Mesenchymal stem cell (in vitro differentiated cells and primary cell): Measurements from ENCODE around the gene COL1A1.

ENCODE experiments used
- DNase-seq: peaks from one replicate; pipeline ENCODE4 v3.0.0-alpha.2; 2013
- H2AFZ ChIP-seq: one replicate; pipeline ENCODE4 v1.6.1; 2013; ENCODE audit warnings: low read depth, mild to moderate bottlenecking, control low read depth, inconsistent platforms, low read length, moderate library complexity
- H2AK5ac ChIP-seq: 2 replicates; pipeline ENCODE4 v1.6.1; 2013; ENCODE audit warnings: low read length, moderate library complexity, mild to moderate bottlenecking, inconsistent platforms; ENCODE audit not compliant: severe bottlenecking
- H2BK120ac ChIP-seq: one replicate; pipeline ENCODE4 v1.6.1; 2013; ENCODE audit warnings: low read depth, mild to moderate bottlenecking, inconsistent platforms, low read length, moderate library complexity
- H2BK12ac ChIP-seq, 2 experiments: one replicate each; pipeline ENCODE4 v1.6.1; 2013; ENCODE audit warnings: inconsistent platforms in 2 of 2, low read length in 2 of 2, mild to moderate bottlenecking in 2 of 2, moderate library complexity in 2 of 2, control low read depth in 1 of 2
- H2BK15ac ChIP-seq: one replicate; pipeline ENCODE4 v1.6.1; 2013; ENCODE audit warnings: mild to moderate bottlenecking, low read depth, inconsistent platforms; ENCODE audit not compliant: poor library complexity, severe bottlenecking
- H2BK5ac ChIP-seq: 2 replicates; pipeline ENCODE4 v1.6.1; 2013; ENCODE audit warnings: low read depth, mild to moderate bottlenecking, low read length, control low read depth, inconsistent platforms; ENCODE audit not compliant: poor library complexity, severe bottlenecking
- H3K14ac ChIP-seq, 2 experiments: one replicate each; pipeline ENCODE4 v1.6.1; 2013; ENCODE audit warnings: inconsistent platforms in 2 of 2, low read length in 2 of 2, control low read depth in 1 of 2, mild to moderate bottlenecking in 1 of 2, moderate library complexity in 1 of 2
- H3K18ac ChIP-seq, 2 experiments: one replicate each; pipeline ENCODE4 v1.6.1; 2013; ENCODE audit warnings: inconsistent platforms in 2 of 2, low read length in 2 of 2, control low read depth in 1 of 2, low read depth in 1 of 2, mild to moderate bottlenecking in 1 of 2
- H3K23ac ChIP-seq, 2 experiments: one replicate each; pipeline ENCODE4 v1.6.1; 2013; ENCODE audit warnings: inconsistent platforms in 2 of 2, low read length in 2 of 2, mild to moderate bottlenecking in 2 of 2, moderate library complexity in 2 of 2, control low read depth in 1 of 2
- H3K27ac ChIP-seq: 2 replicates; pipeline ENCODE4 v1.5.1; 2013; ENCODE audit warnings: mild to moderate bottlenecking, moderate library complexity, low read length, control low read depth, inconsistent platforms; ENCODE audit not compliant: poor library complexity, severe bottlenecking
- H3K27me3 ChIP-seq, 2 experiments: 2 replicates each; pipeline versions ENCODE4 v1.6.1 to v1.7.0; 2013; ENCODE audit warnings: low read length in 2 of 2, mild to moderate bottlenecking in 2 of 2, moderate library complexity in 2 of 2, control low read depth in 1 of 2, inconsistent platforms in 1 of 2; ENCODE audit not compliant: control insufficient read depth in 1 of 2, insufficient read depth in 1 of 2
- H3K36me3 ChIP-seq, 2 experiments: 2 replicates each; pipeline versions ENCODE4 v1.6.1 to v1.7.0; 2013; ENCODE audit warnings: low read length in 2 of 2, control low read depth in 1 of 2, inconsistent platforms in 1 of 2, low read depth in 1 of 2, mild to moderate bottlenecking in 1 of 2; ENCODE audit not compliant: insufficient read depth in 2 of 2, control insufficient read depth in 1 of 2
- H3K4ac ChIP-seq, 2 experiments: one replicate each; pipeline ENCODE4 v1.6.1; 2013; ENCODE audit warnings: inconsistent platforms in 2 of 2, low read length in 2 of 2, mild to moderate bottlenecking in 2 of 2, moderate library complexity in 2 of 2, control low read depth in 1 of 2, low read depth in 1 of 2
- H3K4me1 ChIP-seq: 2 replicates; pipeline ENCODE4 v1.6.1; 2013; ENCODE audit warnings: low read depth, low read length, control low read depth; ENCODE audit not compliant: control insufficient read depth, insufficient read depth
- H3K4me2 ChIP-seq: 2 replicates; pipeline ENCODE4 v1.6.1; 2013; ENCODE audit warnings: low read length, mild to moderate bottlenecking, inconsistent platforms; ENCODE audit not compliant: poor library complexity, severe bottlenecking
- H3K4me3 ChIP-seq, 2 experiments: 2 replicates each; pipeline versions ENCODE4 v1.5.1 to v1.7.0; 2013; ENCODE audit warnings: low read length in 2 of 2, mild to moderate bottlenecking in 2 of 2, control low read depth in 1 of 2, low read depth in 1 of 2; ENCODE audit not compliant: insufficient read depth in 1 of 2
- H3K79me1 ChIP-seq: replicated peaks from 2 replicates; pipeline ENCODE4 v1.6.1; 2013; ENCODE audit warnings: mild to moderate bottlenecking, control low read depth, low read length, inconsistent platforms; ENCODE audit not compliant: poor library complexity, severe bottlenecking
- H3K9ac ChIP-seq: 2 replicates; pipeline ENCODE4 v1.7.0; 2013; ENCODE audit warnings: mild to moderate bottlenecking, low read length, moderate library complexity
- H3K9me3 ChIP-seq: 2 replicates; pipeline ENCODE4 v1.7.0; 2013; ENCODE audit warnings: mild to moderate bottlenecking, low read length; ENCODE audit not compliant: control insufficient read depth
- H4K8ac ChIP-seq: one replicate; pipeline ENCODE4 v1.6.1; 2013; ENCODE audit warnings: inconsistent platforms, mild to moderate bottlenecking, low read length, moderate library complexity
- H4K91ac ChIP-seq: one replicate; pipeline ENCODE4 v1.6.1; 2013; ENCODE audit warnings: mild to moderate bottlenecking, low read length, inconsistent platforms
- WGBS: methylation state at CpG from one replicate; pipeline ENCODE4 v1.1.7; 2013; ENCODE audit warnings: mixed read lengths; 5-methylcytosine and 5-hydroxymethylcytosine counted together

COL1A1 gene

GRCh38 chr17:50139950-50140885 lies 61.2 kb downstream of the COL1A1 start:
- H2BK15ac ChIP-seq = no peak overlapping the region
- H3K4me3 ChIP-seq = no peak overlapping the region
- no peak overlapping the region for H2AK5ac ChIP-seq
- H3K27ac ChIP-seq = no peak overlapping the region
- H3K14ac ChIP-seq = no peak overlapping the region
- peaks cover 94 to 99% of the 10 kb centered on the region in 2 experiments for H3K36me3 ChIP-seq
- H3K9me3 ChIP-seq = peaks cover 4% of the 10 kb centered on the region
- no peak overlapping the region for H2BK12ac ChIP-seq
- H3K4me1 ChIP-seq = peaks cover 19% of the 10 kb centered on the region
- H3K18ac ChIP-seq = no peak overlapping the region
- H3K23ac ChIP-seq = no peak overlapping the region
- no peaks in the 10 kb centered on the region for H3K27me3 ChIP-seq
- no peak overlapping the region for H3K4ac ChIP-seq
- H2AFZ ChIP-seq = no peak overlapping the region
- no peak overlapping the region for H3K4me2 ChIP-seq
- H2BK5ac ChIP-seq = no peak overlapping the region
- no peak overlapping the region for H3K9ac ChIP-seq
- no peak overlapping the region for H4K91ac ChIP-seq
- H2BK120ac ChIP-seq = no peak overlapping the region
- H3K79me1 ChIP-seq = peaks cover 58% of the 10 kb centered on the region
- peak; percentile 78 for DNase-seq
- no peak overlapping the region for H4K8ac ChIP-seq
- 32% methylated on average over 16 of the region's 19 CpGs for WGBS

- Histone ChIP-seq H3K23ac (no peak overlapping the region), H2BK120ac (no peak overlapping the region), H2AFZ (no peak overlapping the region), H3K4me3 (no peak overlapping the region), H4K8ac (no peak overlapping the region), H3K4me1 (peaks cover 18% of the 10 kb centered on the region), H2BK15ac (no peak overlapping the region), H2BK12ac (no peak overlapping the region), H3K4ac (no peak overlapping the region), H4K91ac (no peak overlapping the region), H2AK5ac (no peak overlapping the region), H3K27ac (no peak overlapping the region), H3K36me3 (peaks cover 93 to 98% of the 10 kb centered on the region in 2 experiments), H3K4me2 (no peak overlapping the region), H2BK5ac (no peak overlapping the region), H3K9me3 (peaks cover 4% of the 10 kb centered on the region), H3K9ac (no peak overlapping the region), H3K27me3 (no peaks in the 10 kb centered on the region), H3K14ac (no peak overlapping the region), H3K18ac (no peak overlapping the region), H3K79me1 (peaks cover 50% of the 10 kb centered on the region)
- 94% methylated on average over 15 of the region's 15 CpGs for WGBS
- no peak for DNase-seq
These were observed 62.1 kb downstream of the COL1A1 start for GRCh38 chr17:50139185-50139783.

- no peak overlapping the region for H3K4ac ChIP-seq
- H4K8ac ChIP-seq = no peak overlapping the region
- H3K36me3 ChIP-seq = peaks cover 74 to 97% of the 10 kb centered on the region in 2 experiments
- no peak overlapping the region for H3K4me2 ChIP-seq
- peaks cover 33% of the 10 kb centered on the region for H3K4me1 ChIP-seq
- H2AFZ ChIP-seq = no peak overlapping the region
- H3K23ac ChIP-seq = no peak overlapping the region
- H2BK15ac ChIP-seq = no peak overlapping the region
- H3K79me1 ChIP-seq = peaks cover 39% of the 10 kb centered on the region
- no peak overlapping the region for H2AK5ac ChIP-seq
- H3K14ac ChIP-seq = no peak overlapping the region
- peaks cover 4% of the 10 kb centered on the region for H3K9me3 ChIP-seq
- H3K18ac ChIP-seq = no peak overlapping the region
- WGBS = 97% methylated on average over 4 of the region's 4 CpGs
- no peak overlapping the region for H3K27ac ChIP-seq
- no peak overlapping the region for H2BK5ac ChIP-seq
- H4K91ac ChIP-seq = no peak overlapping the region
- no peak overlapping the region for H3K4me3 ChIP-seq
- H2BK12ac ChIP-seq = no peak overlapping the region
- H3K9ac ChIP-seq = no peak overlapping the region
- no peak overlapping the region for H2BK120ac ChIP-seq
- no peak for DNase-seq
- no peaks in the 10 kb centered on the region for H3K27me3 ChIP-seq
These were observed 64.4 kb downstream of the COL1A1 start for GRCh38 chr17:50137042-50137441.

GRCh38 chr17:50136096-50136687 lies 65.2 kb downstream of the COL1A1 start:
- peaks cover 36% of the 10 kb centered on the region for H3K79me1 ChIP-seq
- no peak overlapping the region for H3K4me2 ChIP-seq
- H2AK5ac ChIP-seq = no peak overlapping the region
- no peaks in the 10 kb centered on the region for H3K27me3 ChIP-seq
- H4K8ac ChIP-seq = no peak overlapping the region
- 98% methylated on average over 11 of the region's 11 CpGs for WGBS
- H3K4me1 ChIP-seq = peaks cover 33% of the 10 kb centered on the region
- DNase-seq = no peak
- H2BK120ac ChIP-seq = no peak overlapping the region
- H2BK12ac ChIP-seq = no peak overlapping the region
- H3K36me3 ChIP-seq = peaks cover 65 to 90% of the 10 kb centered on the region in 2 experiments
- no peak overlapping the region for H4K91ac ChIP-seq
- no peak overlapping the region for H3K14ac ChIP-seq
- no peak overlapping the region for H3K23ac ChIP-seq
- H3K4me3 ChIP-seq = no peak overlapping the region
- H3K4ac ChIP-seq = no peak overlapping the region
- H3K9ac ChIP-seq = no peak overlapping the region
- no peak overlapping the region for H2BK15ac ChIP-seq
- peaks cover 4% of the 10 kb centered on the region for H3K9me3 ChIP-seq
- H3K18ac ChIP-seq = no peak overlapping the region
- H2BK5ac ChIP-seq = no peak overlapping the region
- no peak overlapping the region for H2AFZ ChIP-seq
- H3K27ac ChIP-seq = no peak overlapping the region
